ENCODE measurements around the gene KIF20A. TPM values are rescaled to one million over a fixed set of nuclear protein-coding genes. Genes with fewer than 3 reads are reported as not detected.
A peak's percentile ranks its signal among the peaks of the same experiment; 100 is the strongest.
"Not testable (repeated sequence)": the region's sequence is repeated elsewhere in the genome, so short reads cannot be mapped to it uniquely, and the experiment has no call there.

The KIF20A gene
- total and polyA plus RNA-seq, 3 donors from 2014 or later = 10.4 to 32.1 (median 13.8) TPM

DNA sequence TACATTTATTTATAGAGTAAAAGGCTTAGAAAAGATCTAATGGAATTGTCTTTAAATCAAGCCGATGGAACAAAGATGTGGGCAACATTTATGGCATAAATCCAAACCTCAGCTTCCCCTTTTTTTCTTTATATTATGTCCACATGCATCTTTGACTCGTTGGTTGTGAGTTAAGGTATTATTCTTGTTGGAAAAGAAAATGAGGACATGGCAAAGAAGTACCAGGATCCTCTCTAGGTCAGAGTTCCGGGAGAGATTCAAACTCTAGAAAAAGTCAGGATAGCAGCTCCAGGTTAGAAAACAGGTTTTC lies 39.2 kb upstream of the KIF20A start:
- H3K27me3 ChIP-seq = no peaks in the 10 kb centered on the region
- DNase-seq = no peak
- intact Hi-C loops (cut with DNase I; ENCODE audit: low total_unique reads) = loop anchor here (10.0 kb wide), 2 partner anchors 55 to 105 kb away; partner anchors contain the start of genes FAM13B and WNT8A
- TF ChIP-seq, protein P1, sequence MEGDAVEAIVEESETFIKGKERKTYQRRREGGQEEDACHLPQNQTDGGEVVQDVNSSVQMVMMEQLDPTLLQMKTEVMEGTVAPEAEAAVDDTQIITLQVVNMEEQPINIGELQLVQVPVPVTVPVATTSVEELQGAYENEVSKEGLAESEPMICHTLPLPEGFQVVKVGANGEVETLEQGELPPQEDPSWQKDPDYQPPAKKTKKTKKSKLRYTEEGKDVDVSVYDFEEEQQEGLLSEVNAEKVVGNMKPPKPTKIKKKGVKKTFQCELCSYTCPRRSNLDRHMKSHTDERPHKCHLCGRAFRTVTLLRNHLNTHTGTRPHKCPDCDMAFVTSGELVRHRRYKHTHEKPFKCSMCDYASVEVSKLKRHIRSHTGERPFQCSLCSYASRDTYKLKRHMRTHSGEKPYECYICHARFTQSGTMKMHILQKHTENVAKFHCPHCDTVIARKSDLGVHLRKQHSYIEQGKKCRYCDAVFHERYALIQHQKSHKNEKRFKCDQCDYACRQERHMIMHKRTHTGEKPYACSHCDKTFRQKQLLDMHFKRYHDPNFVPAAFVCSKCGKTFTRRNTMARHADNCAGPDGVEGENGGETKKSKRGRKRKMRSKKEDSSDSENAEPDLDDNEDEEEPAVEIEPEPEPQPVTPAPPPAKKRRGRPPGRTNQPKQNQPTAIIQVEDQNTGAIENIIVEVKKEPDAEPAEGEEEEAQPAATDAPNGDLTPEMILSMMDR (IDR thresholded peaks at IDR 0.05) = no peak
- TF ChIP-seq POLR2A (IDR thresholded peaks at IDR 0.05) = no peak
- no peak overlapping the region for H3K27ac ChIP-seq
- no peaks in the 10 kb centered on the region for H3K9me3 ChIP-seq
- WGBS, 2 donors = 62 to 68% methylated on average over 3 of the region's 3 CpGs
- H3K4me1 ChIP-seq = no peaks in the 10 kb centered on the region
- no peaks in the 10 kb centered on the region for H3K36me3 ChIP-seq (ENCODE audit: low read depth, missing control alignments)
- peak overlapping the region in 1 of 2 donors; percentile 67 for H3K4me3 ChIP-seq

DNA sequence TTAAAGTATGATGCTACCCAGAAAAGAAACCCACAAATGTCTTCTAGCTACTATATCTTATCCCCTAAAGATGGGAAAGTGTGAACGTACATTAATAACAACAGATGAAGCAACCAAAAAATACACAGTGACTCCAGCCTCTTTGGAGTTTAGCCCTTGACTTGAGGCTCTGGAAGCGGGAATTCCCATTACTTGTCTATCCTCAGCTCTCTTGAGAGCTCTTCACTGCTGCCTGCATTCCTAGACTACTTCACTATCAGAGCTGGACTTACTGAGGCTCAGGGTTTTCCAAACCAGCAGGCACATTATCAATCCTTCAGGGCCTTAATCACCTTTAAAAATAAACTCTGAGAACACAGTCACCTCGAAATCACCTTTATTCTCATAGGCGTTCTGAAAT lies 38.6 kb upstream of the KIF20A start:
- TF ChIP-seq, protein P1 (IDR thresholded peaks at IDR 0.05) = no peak
- TF ChIP-seq POLR2A (IDR thresholded peaks at IDR 0.05) = no peak
- H3K36me3 ChIP-seq (ENCODE audit: low read depth, missing control alignments) = no peaks in the 10 kb centered on the region
- H3K4me3 ChIP-seq = no peak overlapping the region
- H3K9me3 ChIP-seq = no peaks in the 10 kb centered on the region
- no peaks in the 10 kb centered on the region for H3K4me1 ChIP-seq
- intact Hi-C loops (cut with DNase I; ENCODE audit: low total_unique reads) = no loop called here
- DNase-seq = no peak
- H3K27ac ChIP-seq = no peak overlapping the region
- 75 to 85% methylated on average over 4 of the region's 4 CpGs for WGBS, 2 donors
- no peaks in the 10 kb centered on the region for H3K27me3 ChIP-seq

DNA sequence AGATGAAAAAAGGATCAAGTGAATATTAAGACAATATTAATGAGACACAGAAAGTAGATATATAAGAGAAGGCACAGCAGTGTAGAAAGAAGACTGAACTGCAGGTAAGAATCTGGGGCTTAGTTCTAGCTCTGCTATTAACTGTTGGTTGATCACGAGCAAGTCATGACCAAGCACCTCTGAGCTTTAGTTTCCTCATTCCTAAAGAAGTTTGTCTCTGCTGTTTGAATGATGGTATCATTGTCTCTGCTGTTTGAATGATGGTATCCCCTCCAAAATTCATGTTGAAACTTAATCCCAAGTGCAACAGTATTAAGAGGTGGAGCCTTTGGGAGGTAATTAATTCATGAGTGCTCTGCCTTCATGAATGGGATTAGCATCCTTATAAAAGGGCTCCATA lies 37.2 kb upstream of the KIF20A start:
- no peak overlapping the region for H3K27ac ChIP-seq
- H3K36me3 ChIP-seq (ENCODE audit: low read depth, missing control alignments) = no peaks in the 10 kb centered on the region
- WGBS, 2 donors = 76 to 93% methylated on average over 1 of the region's 1 CpG
- no peaks in the 10 kb centered on the region for H3K27me3 ChIP-seq
- intact Hi-C loops (cut with DNase I; ENCODE audit: low total_unique reads) = no loop called here
- no peak overlapping the region for H3K4me3 ChIP-seq
- no peaks in the 10 kb centered on the region for H3K9me3 ChIP-seq
- no peak for DNase-seq
- TF ChIP-seq POLR2A (IDR thresholded peaks at IDR 0.05) = no peak
- TF ChIP-seq, protein P1 (IDR thresholded peaks at IDR 0.05) = no peak
- no peaks in the 10 kb centered on the region for H3K4me1 ChIP-seq

DNA sequence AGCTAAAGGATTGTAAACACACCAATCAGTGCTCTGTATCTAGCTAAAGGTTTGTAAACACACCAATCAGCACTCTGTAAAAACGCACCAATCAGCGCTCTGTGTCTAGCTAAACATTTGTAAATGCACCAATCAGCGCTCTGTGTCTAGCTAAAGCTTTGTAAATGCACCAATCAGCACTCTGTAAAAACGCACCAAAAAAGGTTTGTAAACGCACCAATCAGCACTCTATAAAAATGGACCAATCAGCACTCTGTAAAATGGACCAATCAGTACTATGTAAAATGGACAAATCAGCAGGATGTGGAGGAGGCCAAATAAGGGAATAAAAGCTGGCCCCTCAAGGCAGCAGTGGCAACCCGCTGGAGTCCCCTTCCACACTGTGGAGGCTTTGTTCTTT lies 35.3 kb upstream of the KIF20A start:
- H3K27me3 ChIP-seq; H3K4me3 ChIP-seq; H3K9me3 ChIP-seq; intact Hi-C loops (cut with DNase I; ENCODE audit: low total_unique reads); H3K36me3 ChIP-seq (ENCODE audit: low read depth, missing control alignments); H3K27ac ChIP-seq; H3K4me1 ChIP-seq: not testable (repeated sequence)
- WGBS, 2 donors = 83 to 90% methylated on average over 6 of the region's 6 CpGs
- peak; percentile 21 for DNase-seq

DNA sequence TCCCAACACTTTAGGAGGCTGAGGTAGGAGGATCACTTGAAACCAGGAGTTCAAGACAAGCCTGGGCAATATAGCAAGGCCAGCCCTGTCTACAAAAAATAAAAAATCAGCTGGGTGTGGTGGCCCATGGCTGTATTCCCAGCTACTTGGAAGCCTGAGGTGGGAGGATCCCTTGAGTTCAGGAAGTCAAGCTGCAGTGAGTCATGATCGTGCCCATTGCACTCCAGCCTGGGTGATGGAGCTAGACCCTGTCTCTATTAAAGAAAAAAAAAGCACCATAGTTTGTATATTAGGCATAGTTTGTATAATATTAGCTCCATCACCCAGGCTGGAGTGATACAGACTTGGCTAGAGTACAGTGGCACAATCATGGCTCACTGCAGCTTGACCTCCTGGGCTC lies 30.1 kb upstream of the KIF20A start:
- no peaks in the 10 kb centered on the region for H3K36me3 ChIP-seq (ENCODE audit: low read depth, missing control alignments)
- intact Hi-C loops (cut with DNase I; ENCODE audit: low total_unique reads) = no loop called here
- H3K9me3 ChIP-seq = no peaks in the 10 kb centered on the region
- no peaks in the 10 kb centered on the region for H3K4me1 ChIP-seq
- no peak overlapping the region for H3K4me3 ChIP-seq
- no peak for DNase-seq
- H3K27ac ChIP-seq = no peak overlapping the region
- TF ChIP-seq POLR2A (IDR thresholded peaks at IDR 0.05) = no peak
- TF ChIP-seq, protein P1 (IDR thresholded peaks at IDR 0.05) = no peak
- WGBS, 2 donors = 56 to 60% methylated on average over 1 of the region's 1 CpG
- no peaks in the 10 kb centered on the region for H3K27me3 ChIP-seq
